Effector memory CD4-positive, alpha-beta T cell (primary cell): ENCODE data around the gene CTCF.

Experiments
- DNase-seq, 3 donors: peaks; one replicate each; pipeline ENCODE4 v3.0.0-alpha.2; 2020
- H3K27ac ChIP-seq: 2 replicates; pipeline ENCODE4 v1.7.0; 2013; ENCODE audit warnings: mild to moderate bottlenecking, low read length, moderate library complexity; ENCODE audit not compliant: insufficient read depth, poor library complexity, severe bottlenecking
- H3K27me3 ChIP-seq: replicated peaks from 2 replicates; pipeline ENCODE4 v1.7.0; 2013; ENCODE audit warnings: mild to moderate bottlenecking, low read length; ENCODE audit not compliant: insufficient read depth, control insufficient read depth, poor library complexity, severe bottlenecking
- H3K36me3 ChIP-seq: 2 replicates; pipeline ENCODE4 v1.7.0; 2013; ENCODE audit warnings: mild to moderate bottlenecking, low read length, moderate library complexity; ENCODE audit not compliant: control insufficient read depth, insufficient read depth
- H3K4me1 ChIP-seq: 2 replicates; pipeline ENCODE4 v1.7.0; 2013; ENCODE audit warnings: low read length, mild to moderate bottlenecking; ENCODE audit not compliant: control insufficient read depth, insufficient read depth, poor library complexity, severe bottlenecking
- H3K4me3 ChIP-seq: 2 replicates; pipeline ENCODE4 v1.7.0; 2013; ENCODE audit warnings: low read length, low read depth, mild to moderate bottlenecking; ENCODE audit not compliant: insufficient read depth, poor library complexity, severe bottlenecking
- H3K9me3 ChIP-seq: 2 replicates; pipeline ENCODE4 v1.7.0; 2013; ENCODE audit warnings: mild to moderate bottlenecking, low read length, moderate library complexity; ENCODE audit not compliant: control insufficient read depth

Gene CTCF

DNA sequence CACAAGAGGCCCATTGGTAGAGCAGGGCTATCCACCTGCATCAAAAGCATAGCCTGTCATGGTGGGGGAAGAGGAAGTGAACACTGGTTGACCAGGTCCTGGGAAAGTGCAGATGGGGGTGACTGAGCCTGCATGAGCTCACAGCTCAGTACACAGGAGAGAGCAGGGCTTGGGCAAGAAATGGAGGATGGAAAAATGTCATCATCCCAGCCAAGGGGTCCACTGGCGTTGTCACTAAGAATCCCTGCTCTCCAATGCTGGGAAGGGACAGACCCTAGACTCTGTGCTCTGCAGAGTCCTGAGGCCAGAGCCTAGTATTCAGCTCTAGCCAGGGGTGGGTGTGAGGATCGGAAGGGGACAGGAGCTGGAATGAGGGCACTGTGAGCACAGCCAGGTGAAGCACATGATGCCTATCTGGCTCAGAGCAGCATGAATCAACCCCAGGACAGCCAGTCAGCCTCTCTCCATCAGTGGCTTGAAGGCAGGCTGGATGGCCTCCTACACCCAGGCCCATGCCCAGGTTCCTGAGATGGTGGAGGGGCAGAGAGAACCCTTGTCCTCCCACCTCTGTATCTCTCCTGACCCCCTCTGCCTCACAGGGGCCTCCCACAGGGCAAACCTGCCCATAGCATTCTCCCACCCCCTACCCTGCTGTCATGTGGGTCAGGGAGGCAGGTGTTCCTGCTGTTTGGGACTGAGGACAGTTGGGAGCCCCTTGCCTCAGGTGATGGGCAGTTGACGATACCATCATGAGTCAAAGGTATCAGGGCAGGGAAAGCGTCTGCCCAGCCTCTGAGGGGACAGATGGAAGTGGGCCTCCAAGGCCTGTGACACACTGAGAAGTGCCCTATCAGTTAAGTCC lies 13.8 kb upstream of the CTCF start:
- Histone ChIP-seq H3K27ac (peak overlapping the region; percentile 68), H3K4me1 (peaks cover 34% of the 10 kb centered on the region), H3K27me3 (no peaks in the 10 kb centered on the region), H3K9me3 (no peaks in the 10 kb centered on the region), H3K4me3 (no peak overlapping the region), H3K36me3 (no peaks in the 10 kb centered on the region)
- no peak for DNase-seq

DNA sequence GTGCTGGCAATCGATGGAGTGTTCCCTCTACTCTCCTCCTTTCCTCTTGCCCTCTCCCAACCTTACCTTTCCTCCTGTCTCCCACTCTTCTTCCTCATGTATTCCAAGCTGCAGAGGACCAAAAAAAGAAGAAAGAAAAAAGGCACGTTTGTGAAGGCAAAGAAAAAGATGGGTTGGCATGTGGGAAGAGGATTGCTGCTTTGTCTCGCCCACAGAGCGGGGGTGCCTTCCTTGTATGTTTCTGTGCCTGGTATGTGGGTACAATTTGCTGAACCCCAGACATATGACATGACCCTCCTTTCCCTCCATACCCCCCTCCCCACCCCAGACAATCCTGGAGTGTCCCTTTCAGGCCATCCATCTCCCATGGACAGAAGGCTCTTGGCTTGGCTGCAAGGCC lies 13.1 kb upstream of the CTCF start:
- Histone ChIP-seq H3K36me3 (no peaks in the 10 kb centered on the region), H3K4me1 (peaks cover 34% of the 10 kb centered on the region), H3K4me3 (no peak overlapping the region), H3K27ac (peak overlapping the region; percentile 68), H3K9me3 (no peaks in the 10 kb centered on the region), H3K27me3 (no peaks in the 10 kb centered on the region)
- DNase-seq, result no peak

DNA sequence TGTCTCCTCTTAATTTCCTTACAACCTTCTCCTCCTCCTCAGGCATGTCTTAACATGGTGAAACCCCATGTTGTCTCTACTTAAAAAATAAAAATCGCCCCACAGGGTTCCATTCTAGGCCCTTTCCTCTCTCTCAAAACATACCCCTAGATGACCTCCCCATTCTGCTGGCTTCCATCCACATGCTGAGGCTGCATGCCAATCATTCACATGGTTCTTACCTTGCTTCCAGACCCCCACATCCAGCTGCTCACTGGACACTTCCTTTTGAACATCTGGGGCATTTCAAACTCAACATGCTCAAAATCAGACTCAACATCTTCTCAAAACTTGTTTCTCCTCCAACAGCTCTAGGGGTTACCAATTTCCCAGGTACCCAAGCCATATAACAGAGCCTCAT lies 12.4 kb upstream of the CTCF start:
- Histone ChIP-seq H3K4me3 (no peak overlapping the region), H3K27me3 (no peaks in the 10 kb centered on the region), H3K36me3 (no peaks in the 10 kb centered on the region), H3K9me3 (no peaks in the 10 kb centered on the region), H3K4me1 (peaks cover 34% of the 10 kb centered on the region), H3K27ac (no peak overlapping the region)
- no peak for DNase-seq

DNA sequence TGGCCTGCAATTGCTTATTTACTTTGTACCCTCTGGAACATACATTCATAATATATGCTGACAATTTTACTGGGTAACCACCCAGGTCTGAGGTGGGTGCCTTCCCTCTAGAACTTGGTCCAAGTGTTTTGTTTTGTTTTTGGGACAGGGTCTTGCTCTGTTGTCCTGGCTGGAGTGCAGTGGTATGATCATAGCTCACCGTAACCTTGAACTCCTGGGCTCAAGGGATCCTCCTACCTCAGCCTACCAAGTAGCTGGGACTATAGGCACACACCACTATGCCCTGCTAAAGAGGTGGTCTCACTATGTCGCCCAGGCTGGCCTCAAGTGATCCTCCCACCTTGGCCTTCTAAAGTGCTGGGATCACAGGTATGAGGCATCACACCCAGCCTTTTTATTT lies 11.2 kb upstream of the CTCF start:
- Histone ChIP-seq H3K9me3 (no peaks in the 10 kb centered on the region), H3K4me1 (peaks cover 40% of the 10 kb centered on the region), H3K4me3 (no peak overlapping the region), H3K27ac (no peak overlapping the region), H3K36me3 (no peaks in the 10 kb centered on the region), H3K27me3 (no peaks in the 10 kb centered on the region)
- no peak for DNase-seq

DNA sequence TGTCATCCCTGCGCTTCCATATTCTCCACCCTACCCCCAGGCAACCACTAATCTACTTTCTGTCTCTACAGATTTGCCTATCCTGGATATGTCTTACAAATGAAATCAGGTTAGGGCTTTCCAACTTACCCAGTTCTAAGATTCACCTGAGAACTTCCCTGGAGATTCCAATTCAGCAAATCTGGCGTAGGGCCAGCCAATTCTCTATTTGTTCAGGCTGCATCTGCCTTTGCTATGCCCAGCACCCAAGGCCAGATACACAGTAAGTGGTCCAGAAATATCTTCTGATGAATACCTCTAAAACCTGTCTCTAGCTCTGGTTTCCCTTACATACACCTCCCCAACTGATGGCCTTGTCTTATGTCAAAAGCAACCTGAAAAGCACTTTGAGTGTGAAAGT lies 10.4 kb upstream of the CTCF start:
- H3K9me3 ChIP-seq, result no peaks in the 10 kb centered on the region
- peaks cover 43% of the 10 kb centered on the region for H3K4me1 ChIP-seq
- DNase-seq, result no peak
- peak overlapping the region; percentile 34 for H3K27ac ChIP-seq
- no peaks in the 10 kb centered on the region for H3K36me3 ChIP-seq
- no peak overlapping the region for H3K4me3 ChIP-seq
- H3K27me3 ChIP-seq, result no peaks in the 10 kb centered on the region

DNA sequence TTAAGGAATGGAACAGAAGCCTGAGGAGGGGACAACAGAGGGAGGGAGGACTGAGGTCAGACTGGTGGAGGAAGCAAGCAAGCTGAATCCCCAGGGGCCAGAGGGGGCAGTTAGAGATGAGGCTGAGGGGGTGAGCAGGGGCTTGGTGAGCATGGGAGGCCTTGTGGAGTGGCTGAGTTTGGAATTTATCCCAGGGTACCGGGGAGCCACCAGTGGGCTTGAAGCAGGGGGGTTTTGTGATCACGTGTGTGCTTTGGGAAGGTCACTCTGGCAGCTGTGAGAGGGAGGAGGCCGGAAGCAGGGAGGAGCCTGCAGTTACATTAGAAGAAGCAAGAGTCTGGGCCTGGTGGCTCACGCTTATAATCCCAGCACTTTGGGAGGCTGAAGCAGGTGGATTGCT lies 9.8 kb upstream of the CTCF start:
- H3K4me1 ChIP-seq, result peaks cover 41% of the 10 kb centered on the region
- no peak overlapping the region for H3K4me3 ChIP-seq
- no peak for DNase-seq
- no peaks in the 10 kb centered on the region for H3K36me3 ChIP-seq
- H3K27me3 ChIP-seq, result no peaks in the 10 kb centered on the region
- H3K27ac ChIP-seq, result peak overlapping the region; percentile 34
- no peaks in the 10 kb centered on the region for H3K9me3 ChIP-seq

DNA sequence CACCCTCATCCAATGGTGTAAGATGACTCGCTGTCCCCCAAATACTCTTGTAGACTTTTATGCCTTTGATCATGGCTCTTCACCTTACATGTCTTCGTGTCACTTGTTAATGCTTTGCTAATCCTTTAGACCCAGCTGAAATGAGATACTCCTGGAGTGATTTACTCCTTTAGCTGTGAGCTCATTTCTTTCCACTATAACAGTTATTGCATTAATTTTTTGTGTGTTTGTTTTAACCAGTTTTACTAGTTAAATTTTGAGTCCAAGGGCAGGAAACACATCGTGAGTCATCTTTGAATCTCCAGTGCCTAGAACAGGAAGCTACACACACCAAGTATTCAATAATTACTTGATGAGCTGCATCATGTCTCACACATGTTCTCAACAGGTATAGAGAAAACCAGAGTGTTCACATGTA lies 6.5 kb upstream of the CTCF start:
- H3K4me3 ChIP-seq, result no peak overlapping the region
- no peaks in the 10 kb centered on the region for H3K27me3 ChIP-seq
- no peaks in the 10 kb centered on the region for H3K36me3 ChIP-seq
- peak overlapping the region; percentile 4 for H3K27ac ChIP-seq
- H3K4me1 ChIP-seq, result peaks cover 31% of the 10 kb centered on the region
- H3K9me3 ChIP-seq, result no peaks in the 10 kb centered on the region
- DNase-seq, result no peak

DNA sequence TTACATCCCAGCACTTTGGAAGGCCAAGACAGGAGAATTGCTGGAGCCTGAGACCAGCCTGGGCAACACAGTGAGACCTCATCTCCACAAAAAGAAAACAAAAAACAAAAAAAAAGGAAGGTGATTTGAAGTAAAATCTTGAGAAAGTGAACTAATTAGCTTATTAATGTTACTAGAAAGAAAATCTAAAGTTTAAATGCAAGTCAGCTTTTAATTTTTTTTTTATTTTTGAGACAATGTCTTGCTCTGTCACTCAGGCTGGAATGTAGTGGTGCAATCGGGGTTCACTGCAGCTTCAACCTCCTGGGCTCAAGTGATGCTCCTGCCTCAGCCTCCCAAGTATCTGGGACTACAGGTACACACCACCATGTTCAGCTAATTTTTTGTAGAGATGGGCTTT lies 3.5 kb upstream of the CTCF start:
- Histone ChIP-seq H3K27ac (no peak overlapping the region), H3K4me1 (peaks cover 27% of the 10 kb centered on the region)
- no peak for DNase-seq

DNA sequence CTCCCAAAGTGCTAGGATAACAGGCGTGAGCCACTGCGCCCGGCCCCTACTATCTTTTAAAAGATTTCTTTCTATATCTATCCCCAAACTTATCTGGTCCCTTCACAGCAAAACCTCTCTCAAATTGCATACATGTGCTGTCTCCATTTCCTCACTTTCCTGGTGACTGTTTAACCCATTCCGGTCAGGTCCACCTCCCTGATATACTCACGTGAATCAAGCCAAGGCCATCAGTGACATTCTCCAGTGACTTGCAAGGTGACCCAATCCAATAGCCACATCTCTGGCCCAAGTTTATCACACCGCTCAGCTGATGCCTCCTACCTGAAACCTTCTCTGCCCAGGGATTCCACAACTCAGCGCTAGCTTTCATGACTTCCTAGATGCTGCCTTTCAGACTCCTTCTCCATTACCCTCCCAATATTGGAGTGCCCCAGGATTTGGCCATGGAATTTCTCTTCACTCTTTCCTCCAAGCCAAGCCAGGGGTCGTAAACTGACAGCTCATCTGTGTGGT lies 1.4 kb upstream of the CTCF start:
- Histone ChIP-seq H3K4me1 (peaks cover 28% of the 10 kb centered on the region), H3K36me3 (no peaks in the 10 kb centered on the region), H3K9me3 (no peaks in the 10 kb centered on the region), H3K4me3 (no peak overlapping the region), H3K27me3 (no peaks in the 10 kb centered on the region), H3K27ac (peak overlapping the region; percentile 79)
- no peak for DNase-seq

More for the DNA sequence above, 3.5 kb upstream of the CTCF start:
- H3K9me3 ChIP-seq, result no peaks in the 10 kb centered on the region
- no peaks in the 10 kb centered on the region for H3K36me3 ChIP-seq
- no peak overlapping the region for H3K4me3 ChIP-seq
- H3K27me3 ChIP-seq, result no peaks in the 10 kb centered on the region

DNA sequence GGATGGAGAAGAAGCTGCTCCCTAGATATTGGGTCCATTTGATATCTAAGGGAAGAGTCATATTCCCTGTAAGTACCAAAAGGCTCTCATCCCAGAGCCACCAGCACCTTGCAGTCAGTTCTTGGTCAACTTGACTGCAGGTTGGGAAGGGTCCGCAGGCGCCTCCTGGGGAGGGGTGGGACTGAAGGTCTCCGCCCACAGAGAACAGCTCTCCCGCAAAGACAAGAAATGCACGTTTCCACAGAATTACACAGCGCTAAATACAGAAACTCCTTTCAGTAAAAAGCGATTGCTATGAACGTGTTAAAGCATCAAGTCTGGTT lies 864 bp upstream of the CTCF start:
- H3K36me3 ChIP-seq, result no peaks in the 10 kb centered on the region
- H3K27ac ChIP-seq, result peak overlapping the region; percentile 79
- peaks cover 23% of the 10 kb centered on the region for H3K4me1 ChIP-seq
- no peak for DNase-seq
- no peaks in the 10 kb centered on the region for H3K9me3 ChIP-seq
- H3K27me3 ChIP-seq, result no peaks in the 10 kb centered on the region
- H3K4me3 ChIP-seq, result peak overlapping the region; percentile 65
